ENCODE data around the gene CTDSP2. TPM values are rescaled to one million over a fixed set of nuclear protein-coding genes. Genes with fewer than 3 reads are reported as not detected.
A peak's percentile ranks its signal among the peaks of the same experiment; 100 is the strongest.

CTDSP2 gene
- total RNA-seq, 2 donors from 2014 or later = 99.2 to 159 TPM

DNA sequence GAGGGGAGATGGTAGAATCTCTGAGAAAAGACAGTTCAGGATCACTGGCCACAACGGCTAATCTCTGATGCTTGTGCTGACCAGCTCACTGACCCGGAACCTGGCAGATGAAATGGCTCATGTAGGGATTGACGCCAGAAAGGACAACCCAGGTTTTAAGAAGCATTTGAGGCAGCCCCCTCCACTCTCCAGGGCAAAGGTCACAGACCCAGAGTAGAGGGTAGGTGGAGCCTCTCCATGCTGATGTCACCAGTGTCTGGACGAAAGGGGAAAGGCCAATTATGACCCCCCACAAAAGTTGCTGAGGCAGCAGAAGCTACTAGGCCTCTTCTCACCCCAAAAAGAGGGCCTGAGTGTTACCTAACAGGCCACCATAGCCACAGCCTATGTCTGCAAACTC, 75.8 kb downstream of the CTDSP2 start:
- no peak for DNase-seq (ENCODE audit: low spot score)
- H3K36me3 ChIP-seq = no peaks in the 10 kb centered on the region
- intact Hi-C loops (cut with DNase I) = no loop called here
- H3K4me1 ChIP-seq (replicated peaks) = peaks cover 16% of the 10 kb centered on the region
- no peak overlapping the region for H3K27ac ChIP-seq
- H3K9me3 ChIP-seq = no peaks in the 10 kb centered on the region
- no peak for TF ChIP-seq POLR2A (IDR thresholded peaks at IDR 0.05)
- no peak for TF ChIP-seq POLR2AphosphoS5 (IDR thresholded peaks at IDR 0.05)
- TF ChIP-seq, protein P1, sequence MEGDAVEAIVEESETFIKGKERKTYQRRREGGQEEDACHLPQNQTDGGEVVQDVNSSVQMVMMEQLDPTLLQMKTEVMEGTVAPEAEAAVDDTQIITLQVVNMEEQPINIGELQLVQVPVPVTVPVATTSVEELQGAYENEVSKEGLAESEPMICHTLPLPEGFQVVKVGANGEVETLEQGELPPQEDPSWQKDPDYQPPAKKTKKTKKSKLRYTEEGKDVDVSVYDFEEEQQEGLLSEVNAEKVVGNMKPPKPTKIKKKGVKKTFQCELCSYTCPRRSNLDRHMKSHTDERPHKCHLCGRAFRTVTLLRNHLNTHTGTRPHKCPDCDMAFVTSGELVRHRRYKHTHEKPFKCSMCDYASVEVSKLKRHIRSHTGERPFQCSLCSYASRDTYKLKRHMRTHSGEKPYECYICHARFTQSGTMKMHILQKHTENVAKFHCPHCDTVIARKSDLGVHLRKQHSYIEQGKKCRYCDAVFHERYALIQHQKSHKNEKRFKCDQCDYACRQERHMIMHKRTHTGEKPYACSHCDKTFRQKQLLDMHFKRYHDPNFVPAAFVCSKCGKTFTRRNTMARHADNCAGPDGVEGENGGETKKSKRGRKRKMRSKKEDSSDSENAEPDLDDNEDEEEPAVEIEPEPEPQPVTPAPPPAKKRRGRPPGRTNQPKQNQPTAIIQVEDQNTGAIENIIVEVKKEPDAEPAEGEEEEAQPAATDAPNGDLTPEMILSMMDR (IDR thresholded peaks at IDR 0.05) = no peak
- no peaks in the 10 kb centered on the region for H3K27me3 ChIP-seq (replicated peaks; ENCODE audit: insufficient read depth)
- 75% methylated on average over 4 of the region's 4 CpGs for WGBS
- no peak overlapping the region for H3K4me3 ChIP-seq

MicroRNAs encoded within 50 kb of the gene (microRNA counts, 767-probe panel; counts per million panel counts)
- microRNA hsa-miR-26a-5p = 4,278 to 4,614 counts per million in 2 donors

Small RNA genes lying within 50 kb of the gene (microRNA-seq; reads per million reads assigned to microRNA genes)
- gene MIR26A2 = 153 reads per million, percentile 76 among the genes with 10 or more reads in this experiment

Small RNA genes lying within 50 kb of the gene (small RNA-seq; reads per million reads assigned to genes)
- gene MIR26A2 (3.6 to 7.0 reads per million in 2 donors), gene RNU6-1083P (0 reads per million in 2 donors)

Other genes starting within 250 kb of the CTDSP2 start
- gene DTX3, start 241.9 kb downstream of the CTDSP2 start, total RNA-seq = 10 to 100 TPM; 42.2 to 59.9 TPM
- gene ARHGEF25, start 235.3 kb downstream of the CTDSP2 start, total RNA-seq = 10 to 100 TPM; 16.6 to 32.5 TPM
- 1 to 10 TPM; 2.2 to 6.7 TPM for gene B4GALNT1, start 213.5 kb downstream of the CTDSP2 start, total RNA-seq
- 100 to 1,000 TPM; 210 to 321 TPM for gene OS9, start 152.6 kb downstream of the CTDSP2 start, total RNA-seq
- 1 to 10 TPM in 1 of 2 donors, under 1 TPM in 1; 0.82 to 4.2 TPM for gene AGAP2, start 108.0 kb downstream of the CTDSP2 start, total RNA-seq
- 100 to 1,000 TPM in 1 of 2 donors, 10 to 100 TPM in 1; 40.4 to 127 TPM for gene TSPAN31, start 101.7 kb downstream of the CTDSP2 start, total RNA-seq
- gene CDK4, start 94.4 kb downstream of the CTDSP2 start, total RNA-seq = 100 to 1,000 TPM in 1 of 2 donors, 10 to 100 TPM in 1; 97.5 to 103 TPM
- gene MARCHF9, start 91.6 kb downstream of the CTDSP2 start, total RNA-seq = 10 to 100 TPM; 11.1 to 13.2 TPM
- gene CYP27B1, start 79.7 kb downstream of the CTDSP2 start, total RNA-seq = under 1 TPM; 0.14 to 0.91 TPM
- gene METTL1, start 74.6 kb downstream of the CTDSP2 start, total RNA-seq = 10 to 100 TPM in 1 of 2 donors, 1 to 10 TPM in 1; 4.9 to 14.3 TPM
- 10 to 100 TPM; 12.1 to 12.6 TPM for gene EEF1AKMT3, start 74.1 kb downstream of the CTDSP2 start, total RNA-seq
- gene TSFM, start 63.9 kb downstream of the CTDSP2 start, total RNA-seq = 10 to 100 TPM; 24.3 to 39.6 TPM
- 1 to 10 TPM; 3.1 to 3.5 TPM for gene AVIL, start 28.0 kb downstream of the CTDSP2 start, total RNA-seq
- gene ATP23, start 94.8 kb upstream of the CTDSP2 start, total RNA-seq = 10 to 100 TPM in 1 of 2 donors, 1 to 10 TPM in 1; 8.0 to 15.0 TPM